GM18951 (cell line): ENCODE data around the gene SSTR5.
"Not testable (repeated sequence)": the region's sequence is repeated elsewhere in the genome, so short reads cannot be mapped to it uniquely, and the experiment has no call there.

Experiments
- POLR2A ChIP-seq: IDR thresholded peaks from 4 replicates; pipeline ENCODE4 v1.6.1; 2011; ENCODE audit warnings: mild to moderate bottlenecking; ENCODE audit not compliant: insufficient read length, insufficient read depth; ENCODE audit errors: extremely low read depth
- in situ Hi-C: fragments of 300-500 bp; cut with MboI; formaldehyde crosslinking; loops from one replicate; pipeline ENCODE4 v1.12.0; 2022; ENCODE audit warnings: low sequenced_read_pairs, mixed read lengths, inconsistent platforms; ENCODE audit not compliant: unreplicated experiment

Gene SSTR5

DNA sequence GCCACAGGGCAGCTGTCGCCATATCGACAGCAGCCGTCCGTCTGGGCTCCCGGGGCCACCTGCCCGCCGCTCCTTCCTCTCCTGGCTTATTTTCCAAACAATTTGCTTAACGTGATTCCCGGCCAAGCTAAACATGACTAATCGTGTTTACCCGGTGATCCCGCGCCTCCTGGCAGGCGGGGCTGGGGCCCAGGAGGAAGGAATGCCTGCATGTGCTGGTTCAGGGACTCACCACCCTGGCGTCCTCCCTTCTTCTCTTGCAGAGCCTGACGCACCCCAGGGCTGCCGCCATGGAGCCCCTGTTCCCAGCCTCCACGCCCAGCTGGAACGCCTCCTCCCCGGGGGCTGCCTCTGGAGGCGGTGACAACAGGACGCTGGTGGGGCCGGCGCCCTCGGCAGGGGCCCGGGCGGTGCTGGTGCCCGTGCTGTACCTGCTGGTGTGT lies 6.1 kb downstream of the SSTR5 start:
- no peak for TF ChIP-seq POLR2A
- in situ Hi-C loops = no loop called here

DNA sequence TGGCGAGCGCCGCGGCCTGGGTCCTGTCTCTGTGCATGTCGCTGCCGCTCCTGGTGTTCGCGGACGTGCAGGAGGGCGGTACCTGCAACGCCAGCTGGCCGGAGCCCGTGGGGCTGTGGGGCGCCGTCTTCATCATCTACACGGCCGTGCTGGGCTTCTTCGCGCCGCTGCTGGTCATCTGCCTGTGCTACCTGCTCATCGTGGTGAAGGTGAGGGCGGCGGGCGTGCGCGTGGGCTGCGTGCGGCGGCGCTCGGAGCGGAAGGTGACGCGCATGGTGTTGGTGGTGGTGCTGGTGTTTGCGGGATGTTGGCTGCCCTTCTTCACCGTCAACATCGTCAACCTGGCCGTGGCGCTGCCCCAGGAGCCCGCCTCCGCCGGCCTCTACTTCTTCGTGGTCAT lies 6.8 kb downstream of the SSTR5 start:
- in situ Hi-C loops = no loop called here

DNA sequence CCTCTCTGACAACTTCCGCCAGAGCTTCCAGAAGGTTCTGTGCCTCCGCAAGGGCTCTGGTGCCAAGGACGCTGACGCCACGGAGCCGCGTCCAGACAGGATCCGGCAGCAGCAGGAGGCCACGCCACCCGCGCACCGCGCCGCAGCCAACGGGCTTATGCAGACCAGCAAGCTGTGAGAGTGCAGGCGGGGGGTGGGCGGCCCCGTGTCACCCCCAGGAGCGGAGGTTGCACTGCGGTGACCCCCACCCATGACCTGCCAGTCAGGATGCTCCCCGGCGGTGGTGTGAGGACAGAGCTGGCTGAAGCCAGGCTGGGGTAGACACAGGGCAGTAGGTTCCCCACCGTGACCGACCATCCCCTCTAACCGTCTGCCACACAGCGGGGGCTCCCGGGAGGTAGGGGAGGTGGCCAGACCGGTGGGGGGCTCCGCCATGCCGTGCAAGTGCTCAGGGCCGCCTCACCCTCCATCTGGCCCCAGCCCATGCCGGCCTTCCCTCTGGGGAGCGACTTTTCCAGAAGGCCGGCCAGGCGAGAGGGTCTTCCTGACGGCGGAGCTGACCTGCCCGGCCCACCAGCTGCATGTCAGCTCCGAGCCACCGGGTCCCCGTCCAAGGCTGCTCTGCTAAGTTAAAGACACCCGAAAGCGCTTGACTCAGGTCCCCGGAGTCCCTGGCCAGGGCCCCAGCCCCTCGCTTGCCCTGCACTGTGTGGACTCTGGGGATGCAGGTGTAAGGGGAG lies 7.4 kb downstream of the SSTR5 start:
- TF ChIP-seq POLR2A = no peak
- in situ Hi-C loops = no loop called here

More for the DNA sequence above, 6.8 kb downstream of the SSTR5 start:
- no peak for TF ChIP-seq POLR2A

DNA sequence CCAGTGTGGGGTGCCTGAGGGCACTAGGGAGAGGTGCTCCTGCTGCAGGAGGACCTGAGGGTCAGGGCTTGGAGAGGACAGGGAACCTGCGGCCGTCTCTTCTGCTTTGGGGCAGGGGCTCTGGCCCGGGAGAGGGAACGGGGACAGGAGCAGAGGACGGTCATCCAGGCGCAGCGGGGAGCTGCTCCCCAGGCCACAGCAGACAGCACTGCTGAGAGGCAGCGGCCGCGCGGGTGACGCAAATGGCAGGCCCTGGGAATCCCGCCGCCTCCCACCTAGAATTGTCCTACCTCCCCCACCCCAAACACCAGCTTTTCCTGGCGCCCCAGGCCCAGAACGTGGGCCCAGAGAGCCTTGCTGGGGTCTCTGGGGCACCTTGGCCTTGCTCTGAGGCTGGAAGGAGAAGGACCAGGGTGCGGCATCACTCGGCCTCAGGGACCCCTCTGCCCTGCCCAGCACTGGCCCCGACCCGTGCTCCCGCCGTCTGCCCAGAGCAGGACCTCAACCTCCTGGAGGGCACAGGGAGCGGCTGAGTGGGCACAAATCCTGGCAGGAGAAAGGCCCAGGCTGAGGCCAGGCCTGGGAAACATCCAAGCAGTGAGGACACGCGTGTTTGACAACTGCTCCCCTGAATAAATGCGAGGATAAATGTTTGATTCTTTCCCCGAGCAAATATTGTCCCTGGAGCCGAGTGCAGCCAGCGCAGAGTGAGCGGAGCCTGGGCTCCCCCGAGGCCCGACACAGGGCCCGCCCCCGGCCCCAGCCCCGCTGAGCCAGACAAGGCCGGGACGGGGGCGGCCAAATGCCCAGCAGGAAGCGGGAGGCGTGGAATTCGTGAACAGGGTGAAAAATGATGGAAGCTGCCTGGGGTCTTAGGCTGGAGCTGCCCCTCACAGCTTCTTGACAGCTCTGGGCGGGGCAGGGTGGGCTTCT lies 8.5 kb downstream of the SSTR5 start:
- in situ Hi-C loops = no loop called here
- TF ChIP-seq POLR2A = no peak

DNA sequence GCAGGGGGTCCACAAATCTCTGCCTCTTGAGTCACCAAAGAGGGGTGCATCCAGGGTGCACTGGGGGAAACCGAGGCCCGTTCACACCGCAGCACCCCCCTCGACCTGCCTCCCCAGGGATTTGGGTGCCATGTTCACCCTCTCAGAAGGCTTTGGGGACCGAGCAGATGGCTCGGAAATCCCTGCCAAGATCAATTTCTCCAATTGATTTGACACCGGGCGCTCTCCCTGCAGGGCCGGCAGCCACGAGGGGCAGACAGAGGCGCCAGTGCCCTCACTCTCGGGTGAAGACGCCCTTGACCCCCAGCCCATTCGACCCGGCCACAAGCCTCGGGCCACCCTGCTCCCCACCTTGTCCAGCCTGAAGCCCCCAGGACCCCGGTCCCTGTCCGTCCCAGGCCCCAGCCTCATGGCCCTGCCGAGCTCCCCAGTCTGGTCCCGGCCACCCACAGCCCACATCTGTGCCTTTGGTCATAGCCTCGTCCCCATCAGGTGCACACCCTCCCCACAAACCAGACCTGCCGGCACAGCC lies 9.3 kb downstream of the SSTR5 start:
- in situ Hi-C loops = no loop called here
- no peak for TF ChIP-seq POLR2A

DNA sequence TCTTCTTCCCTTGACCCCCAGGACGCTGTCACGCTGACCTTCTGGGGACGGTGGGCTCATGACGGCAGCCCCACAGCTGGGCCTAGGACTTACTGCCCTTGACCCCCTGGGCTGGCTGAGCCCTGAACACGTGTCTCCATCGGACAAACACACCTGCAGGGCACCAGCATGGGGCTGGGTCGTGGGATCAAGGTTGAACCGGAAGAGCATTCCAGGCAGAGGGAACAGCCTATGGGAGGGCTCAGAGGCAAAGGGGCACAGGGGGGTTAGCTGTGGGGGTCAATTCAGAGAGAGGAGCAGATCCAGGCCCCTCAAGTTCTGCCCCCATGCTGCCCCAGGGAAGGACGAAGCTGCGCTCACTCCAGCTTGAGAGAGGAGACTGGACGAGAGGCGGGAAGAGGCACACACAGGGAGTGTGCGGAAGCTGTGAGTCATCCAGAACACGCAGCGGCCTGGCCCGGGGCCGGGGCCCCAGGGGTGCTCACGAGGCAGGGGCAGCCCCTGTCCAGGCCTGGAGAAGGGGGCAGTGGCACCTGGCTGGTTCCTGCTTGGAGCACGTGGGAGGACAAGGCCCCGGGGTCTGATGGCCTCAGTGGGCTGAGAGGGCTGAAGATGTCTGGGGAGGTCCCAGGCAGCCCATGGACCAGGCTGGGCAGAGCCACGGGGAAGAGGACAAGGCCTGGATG lies 9.9 kb downstream of the SSTR5 start:
- in situ Hi-C loops = no loop called here
- no peak for TF ChIP-seq POLR2A

DNA sequence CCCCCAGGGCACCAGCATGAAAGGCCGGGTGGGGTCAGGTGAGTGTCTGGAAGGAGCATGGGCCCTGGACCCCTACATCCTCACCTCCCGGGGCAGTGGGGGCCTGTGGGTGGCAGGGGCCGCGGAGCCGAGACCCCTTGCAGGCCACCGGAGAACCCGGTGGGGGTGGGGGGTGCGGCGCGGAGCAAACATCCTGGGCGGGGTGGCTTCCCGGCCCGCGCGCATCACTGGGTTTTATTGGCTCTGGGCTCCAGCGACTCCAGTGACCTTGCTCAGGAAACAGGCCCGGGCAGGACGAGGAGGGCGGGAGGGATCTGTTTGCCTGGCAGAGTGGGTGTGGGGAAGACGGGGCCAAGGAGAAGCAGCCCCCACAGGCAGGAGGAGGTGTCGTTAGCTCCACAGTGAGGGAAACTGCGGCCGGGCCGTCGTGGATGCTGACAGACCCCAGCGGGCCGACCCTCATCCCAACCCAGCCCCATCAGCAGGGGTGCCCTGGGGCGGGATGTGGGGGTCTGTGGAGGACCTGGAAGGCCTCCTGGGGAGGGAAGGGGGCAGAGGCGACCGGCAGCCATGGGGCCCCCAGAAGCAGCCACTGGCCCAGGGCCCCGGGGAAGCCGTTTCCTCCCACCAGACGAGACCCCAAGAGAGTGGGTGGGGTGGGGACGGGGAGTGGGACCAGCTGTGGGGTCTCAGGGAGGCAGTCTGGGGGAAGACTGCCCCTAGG lies 10.6 kb downstream of the SSTR5 start:
- no peak for TF ChIP-seq POLR2A
- in situ Hi-C loops = no loop called here

DNA sequence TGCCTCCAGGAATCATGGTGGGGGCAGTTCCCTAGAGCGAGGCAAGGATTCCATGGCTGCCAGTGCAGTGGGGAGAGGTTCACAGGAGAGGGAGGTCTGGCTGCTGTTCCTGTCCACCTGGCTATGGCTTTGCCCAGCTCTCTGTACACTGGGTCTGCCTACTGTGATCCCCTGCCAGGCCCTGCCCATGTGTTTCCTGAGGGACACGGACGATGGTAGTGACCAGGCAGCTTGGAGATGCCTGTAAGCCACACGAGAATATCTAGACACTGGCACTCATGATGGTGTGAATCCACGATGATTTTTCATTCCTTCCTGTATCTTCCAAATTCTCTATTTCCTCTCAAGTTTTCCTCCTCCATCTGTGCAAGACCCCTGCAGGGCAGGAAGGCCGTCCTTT lies 12.4 kb downstream of the SSTR5 start:
- TF ChIP-seq POLR2A = no peak
- in situ Hi-C loops = no loop called here

DNA sequence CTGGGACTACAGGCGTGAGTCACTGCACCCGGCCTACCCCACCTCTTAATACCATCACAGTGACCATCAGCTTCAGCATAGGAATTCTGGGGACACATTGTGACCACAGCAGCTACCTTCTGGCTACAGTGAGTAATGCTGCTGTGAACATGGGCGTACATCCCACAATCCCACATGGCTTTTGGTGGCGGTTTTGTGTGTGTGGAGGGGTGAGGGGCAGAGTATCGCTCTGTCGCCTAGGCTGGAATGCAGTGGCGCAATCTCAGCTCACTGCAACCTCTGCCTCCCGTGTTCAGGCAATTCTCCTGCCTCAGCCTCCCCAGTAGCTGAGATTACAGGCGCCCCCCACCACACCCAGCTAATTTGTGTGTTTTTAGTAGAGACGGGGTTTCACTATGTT lies 13.9 kb downstream of the SSTR5 start:
- in situ Hi-C loops = not testable (repeated sequence)

DNA sequence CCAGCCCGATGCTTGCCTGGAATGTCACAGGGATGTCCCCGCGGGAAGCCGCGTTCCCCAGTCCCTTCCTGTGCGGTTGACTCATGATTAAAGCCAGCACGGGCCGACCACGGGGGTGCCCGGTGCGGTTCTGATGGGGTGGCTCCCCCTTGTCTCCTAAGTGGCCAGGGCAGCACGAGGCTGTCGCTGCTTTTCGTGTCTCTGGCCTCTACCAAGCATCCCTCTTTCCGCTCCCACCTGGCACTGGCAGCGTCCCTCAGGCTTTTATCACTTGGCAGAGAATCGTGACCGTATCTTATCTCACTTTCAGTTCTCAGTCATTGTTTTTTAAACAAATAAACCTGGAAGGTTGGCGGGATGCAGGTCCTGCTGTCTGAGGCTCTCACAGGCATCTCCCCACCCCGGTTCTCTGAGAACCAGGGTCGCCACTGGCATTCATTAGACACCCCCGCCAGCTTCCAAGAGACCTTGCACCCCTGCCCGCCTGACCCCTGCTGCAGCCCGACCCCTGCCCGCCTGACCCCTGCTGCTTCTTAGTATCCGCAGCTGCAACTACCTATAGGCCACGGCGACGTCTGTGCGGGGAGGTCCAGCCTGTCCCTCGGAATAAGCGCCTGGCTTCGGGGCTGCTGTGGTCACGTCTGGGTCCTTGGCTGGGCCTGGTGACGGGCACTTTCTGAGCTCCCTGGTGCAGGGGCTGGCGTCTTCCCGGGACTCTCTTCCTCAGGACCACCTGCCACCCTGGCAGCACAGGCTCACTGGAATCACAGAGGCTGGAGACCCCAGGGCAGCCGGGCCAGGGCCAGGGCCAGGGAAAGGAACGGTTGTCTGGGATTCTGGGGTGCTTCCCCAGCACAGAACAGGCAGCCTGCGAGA lies 16.0 kb downstream of the SSTR5 start:
- in situ Hi-C loops = no loop called here
- TF ChIP-seq POLR2A = no peak

DNA sequence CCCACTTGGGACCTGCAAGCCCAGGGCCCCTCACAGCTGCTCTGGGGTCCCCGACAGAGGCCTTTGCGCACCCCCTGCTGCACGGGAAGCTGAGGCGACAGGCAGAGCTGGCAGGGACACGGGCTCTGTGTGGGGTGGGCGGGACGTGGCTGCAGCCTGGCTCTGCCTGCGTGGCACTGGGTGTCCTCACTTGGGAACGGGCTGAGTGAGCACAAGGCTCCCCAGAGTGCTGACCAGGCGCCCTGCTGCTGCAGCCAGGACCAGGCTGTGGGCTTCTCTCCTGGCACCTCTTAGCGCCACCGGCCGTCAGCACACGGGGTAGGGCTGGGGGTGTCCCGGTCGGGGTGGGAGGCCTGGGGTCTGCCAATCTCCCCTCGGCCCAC lies 16.9 kb downstream of the SSTR5 start:
- in situ Hi-C loops = no loop called here
- no peak for TF ChIP-seq POLR2A

DNA sequence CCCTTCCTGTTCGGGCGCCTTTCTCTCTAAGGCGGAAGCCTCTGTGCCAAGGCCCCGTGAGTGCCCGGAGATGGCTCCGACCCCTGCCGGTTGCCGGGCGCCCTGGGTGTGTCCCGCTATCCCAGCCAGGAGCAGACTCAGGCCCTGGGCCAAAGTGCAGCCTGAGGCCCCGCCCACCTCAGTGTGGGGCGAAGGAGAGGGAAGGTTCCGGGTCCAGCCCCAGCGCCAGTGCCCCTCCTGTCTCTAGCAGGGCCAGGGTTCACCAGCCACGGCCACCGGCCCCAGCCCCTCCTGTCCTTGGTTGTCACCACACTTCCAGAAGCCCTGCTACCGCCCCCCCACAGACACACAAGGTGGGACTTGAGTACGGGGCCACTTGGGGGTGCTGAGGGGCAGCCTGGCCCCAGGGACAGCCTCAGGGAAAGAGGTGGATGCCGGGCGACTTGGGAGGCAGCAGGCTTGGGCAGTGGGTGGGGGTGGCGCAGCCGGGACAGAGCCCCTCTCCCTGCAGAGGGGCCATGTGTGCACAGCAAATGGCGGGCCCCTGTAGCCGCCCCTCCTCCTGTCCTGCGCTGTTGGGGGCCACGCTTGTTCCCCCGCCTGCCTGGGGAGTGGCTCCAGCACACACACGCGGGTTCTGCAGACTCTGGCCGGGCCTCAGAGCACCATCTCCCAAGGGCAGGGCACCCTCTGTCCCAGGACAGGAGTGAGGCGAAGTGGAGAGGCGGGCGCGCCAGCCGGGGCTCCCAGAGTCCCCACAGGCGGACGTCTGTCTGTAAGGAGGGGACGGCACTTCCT lies 17.5 kb downstream of the SSTR5 start:
- in situ Hi-C loops = no loop called here
- no peak for TF ChIP-seq POLR2A
